ENCODE results near the gene U2SURP.
A peak's percentile ranks its signal among the peaks of the same experiment; 100 is the strongest.

The U2SURP gene

DNA sequence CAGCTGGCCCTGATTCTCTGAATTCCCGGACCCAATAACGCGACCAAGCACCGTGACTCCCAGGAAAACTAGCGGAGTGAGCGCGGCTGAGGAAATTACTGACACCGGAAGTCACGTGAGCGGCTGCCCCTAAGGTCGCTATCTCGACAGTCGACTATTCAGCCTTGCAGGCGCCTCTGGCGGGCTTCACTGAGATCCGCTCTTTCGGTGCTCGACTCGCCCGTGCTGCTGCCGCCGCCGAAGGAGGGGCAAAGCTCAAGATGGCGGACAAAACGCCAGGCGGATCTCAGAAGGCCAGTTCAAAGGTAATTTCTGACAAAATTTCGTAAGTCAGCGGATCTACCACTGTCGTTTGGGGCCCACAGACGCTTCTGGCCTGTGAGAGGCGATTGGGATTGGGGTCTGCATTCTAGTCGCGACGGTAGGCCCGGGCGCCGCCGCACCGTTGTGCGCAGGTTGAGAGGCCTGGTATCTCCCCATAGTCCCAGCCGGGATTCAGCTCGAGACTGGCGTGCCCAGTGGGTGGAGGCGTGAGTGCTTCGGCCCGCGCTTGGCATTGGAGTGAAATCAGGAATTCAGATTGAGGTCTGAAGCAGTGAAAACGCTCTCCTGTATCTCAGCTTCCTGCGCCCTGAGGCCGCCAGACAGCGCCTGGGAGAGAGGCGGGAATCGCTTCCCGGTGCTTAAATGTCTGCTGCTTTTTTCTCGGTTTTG lies at the start of gene U2SURP:
U2SURP (plus strand) TSS at position 202 of the 714 bp plus-strand sequence; CDS start at position 261, 59 bp downstream.
- DNase-seq = peak; percentile 95

- no peak for DNase-seq
These were observed 49.6 kb upstream of the U2SURP start for GRCh38 chr3:142951794-142952193.

DNA sequence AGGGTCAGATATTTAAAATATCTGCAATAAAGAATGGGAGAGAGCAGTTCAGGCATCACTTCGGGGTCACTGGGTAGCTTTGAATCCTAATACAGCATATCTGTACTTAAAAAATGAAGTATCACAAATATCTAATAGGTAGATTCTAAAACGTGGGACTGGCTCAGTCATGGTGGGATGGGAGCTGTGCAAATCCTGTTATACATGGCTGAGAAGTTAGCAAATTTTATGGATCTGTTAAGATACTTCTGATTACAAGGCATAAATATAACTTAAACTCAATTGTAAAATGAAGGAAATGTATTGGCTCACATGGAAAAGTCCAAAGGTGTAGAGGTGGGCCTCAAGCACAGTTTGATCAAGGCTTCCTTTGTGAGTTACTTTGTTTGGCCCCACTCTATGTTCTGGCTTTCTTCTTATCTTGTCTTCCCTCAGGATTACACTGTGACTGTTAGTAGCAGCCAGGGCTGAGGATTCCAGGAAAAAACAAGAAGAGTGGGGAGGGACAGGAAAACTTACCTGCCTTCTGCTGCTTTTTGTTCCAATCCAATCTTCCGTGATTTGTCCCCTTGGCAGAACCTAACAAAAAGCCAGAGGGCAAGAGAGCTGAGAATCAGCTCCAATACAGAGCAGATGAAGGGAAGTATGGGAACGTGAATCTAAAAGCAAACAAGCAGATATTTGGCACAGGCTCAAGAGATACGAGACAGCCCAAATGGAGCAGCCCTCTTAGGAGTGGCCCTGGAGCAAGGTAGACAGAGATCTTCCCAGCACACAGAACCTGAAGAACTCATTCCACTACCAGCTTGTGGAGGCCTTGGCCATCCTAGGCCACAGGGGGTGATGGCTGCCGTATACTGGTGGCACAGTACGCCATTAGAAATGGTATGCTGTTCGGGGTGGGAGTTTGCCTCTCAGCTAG lies 48.8 kb upstream of the U2SURP start:
- DNase-seq = no peak

- no peak for DNase-seq
These were observed 47.9 kb upstream of the U2SURP start for GRCh38 chr3:142953443-142953842.

DNA sequence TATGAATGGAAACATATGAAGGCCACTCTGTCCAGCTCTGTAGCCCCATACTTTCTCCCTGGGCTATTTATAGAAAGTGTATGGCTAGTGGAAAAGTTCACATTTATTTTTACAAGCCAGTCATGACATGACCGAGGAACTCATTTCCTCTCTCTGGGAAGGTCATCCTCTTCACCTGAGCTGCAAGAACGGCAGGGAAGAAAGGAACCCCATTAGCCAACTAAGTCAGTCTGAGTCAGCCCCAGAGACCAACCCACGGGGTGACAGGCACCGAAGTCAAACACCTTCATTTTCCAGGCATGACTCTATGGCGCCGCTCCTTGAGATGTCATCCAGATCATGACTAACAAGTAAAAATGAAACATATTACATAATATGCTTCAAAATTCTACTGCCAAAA lies 42.7 kb upstream of the U2SURP start:
- no peak for DNase-seq

DNA sequence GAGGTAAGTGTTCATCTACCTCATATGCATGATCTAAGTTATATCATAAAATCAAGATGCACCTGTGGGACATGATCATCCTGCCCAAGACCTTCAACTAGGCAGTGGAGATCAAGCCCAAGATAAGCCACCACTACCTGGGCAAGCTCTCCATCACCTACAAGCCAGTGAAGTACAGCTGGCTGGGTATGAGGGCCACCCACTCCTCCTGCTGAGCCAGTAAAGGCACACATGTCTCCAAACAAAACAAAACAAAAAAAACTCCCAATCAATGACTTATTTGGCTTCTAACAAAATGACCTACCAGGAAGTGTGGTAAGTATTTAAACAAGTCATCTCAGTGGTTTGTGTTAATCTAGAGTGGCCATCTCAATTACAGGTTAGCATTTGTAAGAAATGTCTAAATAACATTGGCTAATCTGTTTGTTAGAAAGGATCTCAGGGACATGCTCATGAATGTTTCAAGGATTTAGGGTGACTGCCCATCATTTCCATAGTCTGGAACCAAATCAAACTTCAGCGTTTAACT lies 41.0 kb upstream of the U2SURP start:
- DNase-seq = no peak

GRCh38 chr3:142961539-142961938 lies 39.8 kb upstream of the U2SURP start:
- DNase-seq = no peak

DNA sequence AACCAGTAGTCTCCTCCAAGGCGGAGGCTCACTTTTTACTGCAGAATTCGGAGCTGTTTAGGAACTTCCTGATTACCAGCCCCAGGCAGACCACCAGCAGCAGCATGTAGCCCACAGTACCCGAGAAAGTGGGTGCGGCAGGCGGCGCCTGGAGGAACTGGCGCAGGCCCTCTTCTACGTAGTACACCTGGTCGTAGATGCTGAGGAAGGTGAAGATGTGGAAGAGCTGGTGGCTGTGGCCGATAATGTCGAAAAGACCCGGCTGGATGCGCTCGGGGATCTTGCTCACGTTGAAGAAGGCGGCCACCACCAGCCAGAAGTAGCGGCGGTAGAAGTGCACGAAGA lies 39.2 kb upstream of the U2SURP start:
- no peak for DNase-seq

- DNase-seq = no peak
These were observed 38.7 kb upstream of the U2SURP start for GRCh38 chr3:142962520-142963233.

- DNase-seq = peak; percentile 82
These were observed 38.2 kb upstream of the U2SURP start for GRCh38 chr3:142963234-142963515.

DNA sequence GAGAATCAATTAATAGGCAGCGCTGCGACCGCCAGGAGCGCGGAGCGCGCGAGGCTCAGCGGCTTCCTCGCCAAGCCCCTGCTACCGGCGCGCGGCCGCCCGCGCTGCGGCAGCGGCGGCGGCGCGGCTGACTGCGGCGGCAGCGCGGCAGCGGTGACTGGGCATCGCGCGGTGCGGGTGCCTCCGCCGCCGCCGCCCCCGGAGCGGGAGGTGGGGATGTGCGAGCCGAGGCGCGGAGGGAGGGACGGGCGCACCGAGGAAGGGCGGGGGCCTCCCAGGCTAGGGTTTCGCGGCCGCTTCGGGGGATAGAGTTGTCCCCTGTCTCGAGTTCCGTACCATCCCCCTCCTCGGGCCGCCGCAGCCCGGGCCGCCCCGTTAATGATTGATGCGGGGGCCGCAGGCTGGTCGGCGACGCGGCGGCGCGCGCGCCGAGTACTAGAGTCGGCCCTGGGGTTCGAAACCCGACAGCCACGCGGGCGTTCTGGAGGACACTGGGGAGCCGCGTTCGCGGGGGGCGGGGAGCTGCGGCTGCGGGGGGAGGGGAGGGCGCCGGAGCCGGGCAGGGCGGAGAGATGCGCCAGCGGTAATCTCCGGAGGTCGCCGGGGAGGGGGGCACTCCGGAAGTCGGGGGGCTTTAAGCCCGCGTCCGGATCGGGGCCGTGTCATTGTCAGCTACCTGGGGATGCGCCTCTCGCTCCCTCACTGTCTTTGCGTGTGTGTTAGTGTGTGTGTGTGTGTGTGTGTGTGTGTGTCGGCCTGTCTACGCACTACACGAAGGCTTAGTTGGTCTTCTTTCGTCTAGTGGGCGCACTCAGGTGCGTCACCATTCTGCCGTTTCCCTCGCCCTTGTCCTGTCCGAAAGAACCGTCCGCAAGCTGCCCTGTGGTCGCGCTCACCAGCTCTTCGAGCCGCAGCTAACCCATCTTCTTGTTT lies 37.6 kb upstream of the U2SURP start, which contains the start of gene PAQR9:
PAQR9 (minus strand) TSS at position 159 of the 933 bp plus-strand sequence. CDS start 338 bp downstream, outside the sequence.
- DNase-seq = peak; percentile 85

- DNase-seq = no peak
These were observed 35.8 kb upstream of the U2SURP start for GRCh38 chr3:142965581-142965980.

DNA sequence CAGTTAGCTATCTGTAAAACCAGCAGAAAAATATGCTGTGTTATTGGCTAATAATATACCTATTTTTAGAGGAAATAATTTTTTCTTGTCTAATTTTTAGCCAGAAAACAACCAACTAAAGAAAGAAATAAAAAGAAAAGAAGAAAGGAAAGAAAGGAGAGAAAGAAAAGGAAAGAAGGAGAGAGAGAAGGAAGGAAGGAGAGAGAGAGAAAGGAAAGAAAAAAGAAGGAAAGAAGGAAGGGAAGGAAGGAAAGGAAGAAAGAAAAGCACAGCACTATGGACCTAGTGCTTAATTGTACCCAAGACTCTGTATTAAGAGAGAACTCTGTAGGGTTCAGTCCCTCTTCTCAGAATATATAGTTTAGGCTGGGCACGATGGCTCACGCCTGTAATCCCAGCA lies 34.6 kb upstream of the U2SURP start:
- DNase-seq = no peak

GRCh38 chr3:142968319-142969025 lies 32.9 kb upstream of the U2SURP start:
- no peak for DNase-seq

- no peak for DNase-seq
These were observed 29.9 kb upstream of the U2SURP start for GRCh38 chr3:142971431-142971830.

GRCh38 chr3:142972092-142972753 lies 29.1 kb upstream of the U2SURP start:
- DNase-seq = no peak

DNA sequence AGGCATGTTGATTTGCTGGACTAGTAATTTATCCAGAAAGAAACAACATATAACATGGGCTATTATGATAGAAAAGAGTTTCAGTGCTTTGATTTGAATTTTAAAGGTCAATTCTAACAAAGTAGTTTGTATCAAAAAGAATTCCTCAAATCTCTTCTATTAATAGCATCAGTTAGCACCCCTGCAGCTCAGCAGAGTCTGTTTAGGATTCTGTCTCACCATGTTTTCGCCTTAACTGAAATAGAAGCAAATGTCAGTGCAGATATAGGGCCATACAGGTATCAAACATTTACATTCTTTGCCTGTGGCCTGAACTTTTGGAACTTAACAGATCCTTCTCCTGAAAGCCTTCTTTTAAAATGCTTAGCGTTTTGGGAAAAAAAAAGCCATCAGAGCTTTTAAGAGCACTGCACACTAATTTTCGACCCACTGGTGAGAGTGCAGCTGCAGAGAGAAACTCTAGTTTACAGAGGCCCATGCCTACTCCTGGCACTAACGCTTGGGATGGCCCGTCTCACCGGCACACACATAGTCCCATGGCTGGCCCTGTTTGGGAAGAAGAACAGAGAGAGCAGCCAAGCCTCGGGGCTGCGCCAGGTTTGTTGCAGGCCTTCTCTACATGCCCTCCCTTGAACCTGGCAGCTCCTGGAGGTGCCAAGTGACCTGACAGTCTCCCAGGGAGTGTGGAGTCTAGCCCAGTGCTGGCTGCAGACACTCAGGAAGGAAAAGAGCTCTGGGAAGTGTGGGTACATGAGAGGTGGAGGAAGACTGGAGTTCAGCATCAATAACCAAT lies 28.0 kb upstream of the U2SURP start:
- no peak for DNase-seq

DNA sequence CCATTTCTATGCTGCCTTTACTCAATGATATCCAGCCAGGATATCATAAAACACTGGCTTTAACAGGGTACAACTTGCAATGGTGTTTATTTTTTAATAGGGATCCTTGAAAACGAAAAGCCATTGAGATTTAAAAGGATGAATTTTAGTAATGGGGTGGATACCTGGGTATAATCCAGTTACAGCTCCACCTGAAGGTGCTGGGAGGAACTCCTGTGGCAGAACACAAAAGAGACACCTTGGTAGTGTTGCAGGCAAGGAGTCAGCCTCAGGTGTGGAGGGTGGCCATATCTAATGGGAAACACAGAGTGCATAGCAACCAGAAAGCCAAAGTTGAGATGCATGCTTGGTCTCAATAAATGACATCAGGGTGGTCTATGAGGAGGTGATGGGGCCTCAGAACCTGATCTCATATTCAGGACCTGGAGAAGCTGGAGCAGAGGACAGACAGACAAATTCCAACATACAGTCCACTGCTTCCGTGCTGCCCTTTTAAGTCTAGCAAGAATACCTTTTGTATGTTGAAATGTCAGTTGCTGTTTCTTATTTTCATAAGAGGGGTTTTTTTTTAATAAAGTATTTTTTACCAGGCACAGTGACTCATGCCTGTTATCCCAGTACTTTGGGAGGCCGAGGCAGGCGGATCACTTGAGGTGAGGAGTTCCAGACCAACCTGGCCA lies 25.9 kb upstream of the U2SURP start:
- no peak for DNase-seq

- no peak for DNase-seq
These were observed 24.6 kb upstream of the U2SURP start for GRCh38 chr3:142976621-142977398.

All from retina (tissue), 1 donor.